ENCODE measurements around the gene PTPRQ.

DNA sequence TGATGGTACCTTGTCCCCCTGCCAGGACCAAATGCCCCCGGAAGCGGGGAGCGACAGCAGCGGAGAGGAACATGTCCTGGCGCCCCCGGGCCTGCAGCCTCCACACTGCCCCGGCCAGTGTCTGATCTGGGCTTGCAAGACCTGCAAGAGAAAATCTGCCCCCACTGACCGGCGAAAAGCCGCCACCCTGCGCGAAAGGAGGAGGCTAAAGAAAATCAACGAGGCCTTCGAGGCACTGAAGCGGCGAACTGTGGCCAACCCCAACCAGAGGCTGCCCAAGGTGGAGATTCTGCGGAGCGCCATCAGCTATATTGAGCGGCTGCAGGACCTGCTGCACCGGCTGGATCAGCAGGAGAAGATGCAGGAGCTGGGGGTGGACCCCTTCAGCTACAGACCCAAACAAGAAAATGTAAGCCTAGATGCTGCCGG, 263.8 kb downstream of the PTPRQ start:
- TF ChIP-seq EZH2phosphoT487 (IDR thresholded peaks at IDR 0.05; ENCODE audit: insufficient read depth, low read depth): no peak
- TF ChIP-seq EZH2 (IDR thresholded peaks at IDR 0.05; ENCODE audit: insufficient read depth, poor library complexity, severe bottlenecking): no peak

Measured in GM23248 (cell line).